K562 (cell line): Measurements from ENCODE around the gene IRX5. TPM values are rescaled to one million over a fixed set of nuclear protein-coding genes. Genes with fewer than 3 reads are reported as not detected.
A peak's percentile ranks its signal among the peaks of the same experiment; 100 is the strongest.

Experiments
- ELF1 ChIP-seq: fragments of 200-800 bp; sonication (Bioruptor generic); IDR thresholded peaks from 2 replicates; pipeline ENCODE4 v1.6.1; 2016; ENCODE audit warnings: missing genetic modification characterization, missing compliant biosample characterization
- HNRNPK ChIP-seq: fragments of 200-400 bp; formaldehyde crosslinking; IDR thresholded peaks from one replicate; pipeline ENCODE4 v1.6.1; 2018; ENCODE audit warnings: mild to moderate bottlenecking, low read depth, low read length; ENCODE audit not compliant: poor library complexity, severe bottlenecking
- NEUROD1 ChIP-seq: fragments of 150-350 bp; IDR thresholded peaks from 2 replicates; pipeline ENCODE4 v1.6.1; 2014; ENCODE audit warnings: borderline replicate concordance, low read length, low read depth; ENCODE audit not compliant: partially characterized antibody
- NR1H2 ChIP-seq: sonication (generic); formaldehyde crosslinking; IDR thresholded peaks from 2 replicates; pipeline ENCODE4 v1.4.0; 2020; ENCODE audit warnings: mild to moderate bottlenecking, missing genetic modification reagents
- NR2F6 ChIP-seq: fragments of 450-650 bp; formaldehyde crosslinking; IDR thresholded peaks from 2 replicates; pipeline ENCODE4 v1.4.0; 2020; ENCODE audit warnings: mild to moderate bottlenecking
- PCBP1 ChIP-seq: fragments of 200-400 bp; formaldehyde crosslinking; IDR thresholded peaks from 2 replicates; pipeline ENCODE4 v1.6.1; 2018; ENCODE audit warnings: mild to moderate bottlenecking, low read depth, low read length; ENCODE audit not compliant: poor library complexity, severe bottlenecking
- PHF8 ChIP-seq: fragments of 200-600 bp; sonication (generic); IDR thresholded peaks from 2 replicates; pipeline ENCODE4 v1.6.1; 2012; ENCODE audit warnings: mixed run types, mild to moderate bottlenecking, inconsistent platforms, low read length, moderate library complexity, borderline replicate concordance
- POLR2G ChIP-seq: fragments of 200-400 bp; formaldehyde crosslinking; IDR thresholded peaks from 2 replicates; pipeline ENCODE4 v1.6.1; 2017; ENCODE audit warnings: low read depth, mild to moderate bottlenecking, antibody characterized with exemption, low read length, moderate library complexity
- RB1 ChIP-seq: fragments of 450-650 bp; IDR thresholded peaks from 2 replicates; pipeline ENCODE4 v1.6.1; 2017; ENCODE audit warnings: low read depth, mild to moderate bottlenecking
- ZNF384 ChIP-seq: IDR thresholded peaks from 2 replicates; pipeline ENCODE4 v1.6.1; 2012; ENCODE audit warnings: low read depth, low read length, improper control_type of control experiment
- polyA plus RNA-seq, 8 experiments: library from polyadenylated mRNA; depleted of rRNA in 4 of 8; stranded (reverse) in 5 of 8; unstranded in 3 of 8; fragments of >200 nt; fragmentation: Nextera tagmentation in 2 of 8; fragmentation: Illumina TruSeq in 1 of 8; extraction: Ambion mirVana in 2 of 8; extraction: Trizol in 1 of 8; gene quantifications; 2 replicates each; pipeline versions ENCODE4 v1.2.1 to v1.2.3, GENCODE V29; 2011 to 2014; ENCODE audit warnings: inconsistent platforms in 1 of 8, missing spikeins in 1 of 8
- total RNA-seq, 7 experiments: library from RNA; depleted of rRNA in 6 of 7; stranded (reverse); fragments of >200 nt in 6 of 7; fragmentation: Illumina TruSeq in 2 of 7; extraction: Trizol in 2 of 7; gene quantifications; 2 replicates each; pipeline versions ENCODE4 v1.2.1 to v1.2.3, GENCODE V29; 2011 to 2021; ENCODE audit warnings: low replicate concordance in 1 of 7
- TF ChIP-seq, protein P1 (sequence below): fragments of 450-650 bp; IDR thresholded peaks from 2 replicates; pipeline ENCODE4 v1.6.1; 2018; ENCODE audit not compliant: partially characterized antibody
- TF ChIP-seq, protein P2 (sequence below): fragments of 250-450 bp; sonication (Bioruptor Pico); IDR thresholded peaks from 2 replicates; pipeline ENCODE4 v1.5.0; 2021; ENCODE audit warnings: mild to moderate bottlenecking, moderate library complexity
- TF ChIP-seq, protein P3 (sequence below), 2 experiments: fragments of 200-800 bp in 1 of 2; sonication (Bioruptor generic) in 1 of 2; sonication (generic) in 1 of 2; formaldehyde crosslinking in 1 of 2; IDR thresholded peaks in 1 of 2; conservative IDR thresholded peaks in 1 of 2; 2 replicates each; pipeline versions ENCODE4 v1.5.0 to v1.6.1; 2016 to 2020; ENCODE audit warnings: missing compliant biosample characterization in 1 of 2, missing genetic modification characterization in 1 of 2, missing genetic modification reagents in 1 of 2
- TF ChIP-seq, protein P4 (sequence below), 2 experiments: IDR thresholded peaks; 2 replicates each; pipeline ENCODE4 v1.6.1; 2011; ENCODE audit warnings: borderline replicate concordance in 1 of 2, control low read depth in 1 of 2, low read depth in 1 of 2, low read length in 1 of 2, mild to moderate bottlenecking in 1 of 2, mixed read lengths in 1 of 2, moderate library complexity in 1 of 2; ENCODE audit not compliant: insufficient read depth in 1 of 2, insufficient read length in 1 of 2, poor library complexity in 1 of 2, severe bottlenecking in 1 of 2; ENCODE audit errors: extremely low read depth in 1 of 2
- TF ChIP-seq, protein P5 (sequence below): IDR thresholded peaks from 2 replicates; pipeline ENCODE4 v1.6.1; 2016; ENCODE audit warnings: missing genetic modification characterization, missing compliant biosample characterization

The IRX5 gene
- total and polyA plus RNA-seq, 9 of the 15 experiments (the other 6 are each of a cell fraction or from before 2014, with no cell fraction given), result 0.20 to 4.2 (median 0.94) TPM

DNA sequence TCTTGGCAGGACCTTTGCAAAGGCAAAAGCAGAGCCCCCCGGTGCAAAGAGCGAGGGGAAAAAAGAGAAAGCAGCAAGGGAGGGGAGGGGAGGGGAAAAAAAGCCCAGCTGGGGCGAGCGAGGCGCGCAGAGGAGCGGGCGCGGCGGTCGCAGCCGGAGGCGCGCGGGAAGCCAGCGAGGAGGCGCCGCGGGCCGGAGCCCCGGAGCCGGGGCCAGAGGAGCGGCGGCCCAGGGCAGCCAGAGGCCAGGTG is 129 bp downstream of the IRX5 start (continued):
- TF ChIP-seq, protein P1, sequence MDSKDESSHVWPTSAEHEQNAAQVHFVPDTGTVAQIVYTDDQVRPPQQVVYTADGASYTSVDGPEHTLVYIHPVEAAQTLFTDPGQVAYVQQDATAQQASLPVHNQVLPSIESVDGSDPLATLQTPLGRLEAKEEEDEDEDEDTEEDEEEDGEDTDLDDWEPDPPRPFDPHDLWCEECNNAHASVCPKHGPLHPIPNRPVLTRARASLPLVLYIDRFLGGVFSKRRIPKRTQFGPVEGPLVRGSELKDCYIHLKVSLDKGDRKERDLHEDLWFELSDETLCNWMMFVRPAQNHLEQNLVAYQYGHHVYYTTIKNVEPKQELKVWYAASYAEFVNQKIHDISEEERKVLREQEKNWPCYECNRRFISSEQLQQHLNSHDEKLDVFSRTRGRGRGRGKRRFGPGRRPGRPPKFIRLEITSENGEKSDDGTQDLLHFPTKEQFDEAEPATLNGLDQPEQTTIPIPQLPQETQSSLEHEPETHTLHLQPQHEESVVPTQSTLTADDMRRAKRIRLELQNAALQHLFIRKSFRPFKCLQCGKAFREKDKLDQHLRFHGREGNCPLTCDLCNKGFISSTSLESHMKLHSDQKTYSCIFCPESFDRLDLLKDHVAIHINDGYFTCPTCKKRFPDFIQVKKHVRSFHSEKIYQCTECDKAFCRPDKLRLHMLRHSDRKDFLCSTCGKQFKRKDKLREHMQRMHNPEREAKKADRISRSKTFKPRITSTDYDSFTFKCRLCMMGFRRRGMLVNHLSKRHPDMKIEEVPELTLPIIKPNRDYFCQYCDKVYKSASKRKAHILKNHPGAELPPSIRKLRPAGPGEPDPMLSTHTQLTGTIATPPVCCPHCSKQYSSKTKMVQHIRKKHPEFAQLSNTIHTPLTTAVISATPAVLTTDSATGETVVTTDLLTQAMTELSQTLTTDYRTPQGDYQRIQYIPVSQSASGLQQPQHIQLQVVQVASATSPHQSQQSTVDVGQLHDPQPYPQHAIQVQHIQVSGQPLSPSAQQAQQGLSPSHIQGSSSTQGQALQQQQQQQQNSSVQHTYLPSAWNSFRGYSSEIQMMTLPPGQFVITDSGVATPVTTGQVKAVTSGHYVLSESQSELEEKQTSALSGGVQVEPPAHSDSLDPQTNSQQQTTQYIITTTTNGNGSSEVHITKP, result no peak
- TF ChIP-seq RB1 (0 out of 2 replicates have a peak, but pooled peaks have one; percentile 31), NR2F6 (CRISPR knock-in tag) (no peak), PHF8 (peak; percentile 54; the same call in 1 of the 2 replicates), HNRNPK (peak; percentile 17), ZNF384 (no peak), NR1H2 (CRISPR knock-in tag) (no peak), POLR2G (peak; percentile 59; the same call in 1 of the 2 replicates), PCBP1 (no peak), NEUROD1 (no peak), ELF1 (tag) (0 out of 2 replicates have a peak, but pooled peaks have one; percentile 40)
- TF ChIP-seq, protein P2, sequence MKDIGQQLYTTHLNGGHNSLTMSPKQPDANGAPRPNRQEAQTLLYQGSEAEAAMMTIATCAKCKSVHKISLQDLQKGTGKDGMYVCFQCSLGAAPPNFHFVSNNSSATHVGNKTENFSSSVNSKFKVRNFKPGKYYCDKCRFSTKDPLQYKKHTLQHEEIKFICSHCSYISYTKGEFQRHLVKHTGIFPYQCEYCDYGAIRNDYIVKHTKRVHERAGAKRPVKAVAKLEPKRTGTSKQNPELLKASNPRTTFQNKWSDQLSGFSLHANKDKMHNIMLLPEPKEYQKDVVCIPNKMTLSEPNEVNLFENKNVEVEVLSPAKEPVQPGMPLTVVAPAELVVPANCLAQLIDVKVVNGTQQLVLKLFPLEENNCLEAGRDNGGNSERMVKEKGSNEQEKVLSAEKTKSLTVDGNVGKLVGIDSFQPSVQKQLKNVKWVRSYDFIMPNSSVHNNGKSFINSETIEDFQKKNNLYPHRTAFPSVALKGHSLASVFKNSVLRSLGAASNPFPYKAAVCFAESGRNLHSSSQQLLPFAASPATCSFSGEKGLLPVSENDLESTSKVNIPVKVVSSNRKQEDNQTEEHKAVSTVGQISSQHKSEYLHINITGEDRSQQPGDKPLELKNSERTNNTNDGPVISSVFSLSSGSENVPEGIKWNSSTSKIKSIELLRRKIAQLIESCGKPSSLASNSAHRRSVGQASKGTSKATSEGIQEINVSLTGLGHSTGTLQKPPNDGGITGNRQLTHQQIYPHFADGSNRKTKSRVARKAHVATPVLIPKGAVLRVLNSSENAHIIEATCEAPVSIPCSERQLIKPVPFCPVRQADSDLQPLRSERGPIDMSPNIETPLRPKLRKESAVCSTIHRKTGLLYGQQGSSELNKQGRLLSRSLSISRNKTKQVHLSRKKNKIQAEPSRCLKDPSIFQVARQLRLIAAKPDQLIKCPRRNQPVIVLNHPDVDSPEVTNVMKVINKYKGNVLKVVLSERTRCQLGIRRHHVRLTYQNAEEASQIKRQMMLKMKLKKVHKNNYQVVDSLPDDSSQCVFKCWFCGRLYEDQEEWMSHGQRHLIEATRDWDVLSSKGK (CRISPR knock-in tag), result no peak
- TF ChIP-seq, protein P3, sequence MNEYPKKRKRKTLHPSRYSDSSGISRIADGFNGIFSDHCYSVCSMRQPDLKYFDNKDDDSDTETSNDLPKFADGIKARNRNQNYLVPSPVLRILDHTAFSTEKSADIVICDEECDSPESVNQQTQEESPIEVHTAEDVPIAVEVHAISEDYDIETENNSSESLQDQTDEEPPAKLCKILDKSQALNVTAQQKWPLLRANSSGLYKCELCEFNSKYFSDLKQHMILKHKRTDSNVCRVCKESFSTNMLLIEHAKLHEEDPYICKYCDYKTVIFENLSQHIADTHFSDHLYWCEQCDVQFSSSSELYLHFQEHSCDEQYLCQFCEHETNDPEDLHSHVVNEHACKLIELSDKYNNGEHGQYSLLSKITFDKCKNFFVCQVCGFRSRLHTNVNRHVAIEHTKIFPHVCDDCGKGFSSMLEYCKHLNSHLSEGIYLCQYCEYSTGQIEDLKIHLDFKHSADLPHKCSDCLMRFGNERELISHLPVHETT (CRISPR knock-in tag; conservative IDR thresholded peaks at IDR 0.05 in 1 of 2, IDR thresholded peaks at IDR 0.05 in 1 of 2), result 0 out of 4 replicates have a peak, but pooled peaks of 1 of the 2 experiments have one; percentile 44
- TF ChIP-seq, protein P4, sequence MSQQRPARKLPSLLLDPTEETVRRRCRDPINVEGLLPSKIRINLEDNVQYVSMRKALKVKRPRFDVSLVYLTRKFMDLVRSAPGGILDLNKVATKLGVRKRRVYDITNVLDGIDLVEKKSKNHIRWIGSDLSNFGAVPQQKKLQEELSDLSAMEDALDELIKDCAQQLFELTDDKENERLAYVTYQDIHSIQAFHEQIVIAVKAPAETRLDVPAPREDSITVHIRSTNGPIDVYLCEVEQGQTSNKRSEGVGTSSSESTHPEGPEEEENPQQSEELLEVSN (IDR thresholded peaks at IDR 0.05; ENCODE audit: borderline replicate concordance in 1 of 2, extremely low read depth in 1 of 2, insufficient read depth in 1 of 2, insufficient read length in 1 of 2, low read depth in 1 of 2, low read length in 1 of 2, poor library complexity in 1 of 2, severe bottlenecking in 1 of 2), result peak in 1 of 2 experiments; percentile 49
- TF ChIP-seq, protein P5, sequence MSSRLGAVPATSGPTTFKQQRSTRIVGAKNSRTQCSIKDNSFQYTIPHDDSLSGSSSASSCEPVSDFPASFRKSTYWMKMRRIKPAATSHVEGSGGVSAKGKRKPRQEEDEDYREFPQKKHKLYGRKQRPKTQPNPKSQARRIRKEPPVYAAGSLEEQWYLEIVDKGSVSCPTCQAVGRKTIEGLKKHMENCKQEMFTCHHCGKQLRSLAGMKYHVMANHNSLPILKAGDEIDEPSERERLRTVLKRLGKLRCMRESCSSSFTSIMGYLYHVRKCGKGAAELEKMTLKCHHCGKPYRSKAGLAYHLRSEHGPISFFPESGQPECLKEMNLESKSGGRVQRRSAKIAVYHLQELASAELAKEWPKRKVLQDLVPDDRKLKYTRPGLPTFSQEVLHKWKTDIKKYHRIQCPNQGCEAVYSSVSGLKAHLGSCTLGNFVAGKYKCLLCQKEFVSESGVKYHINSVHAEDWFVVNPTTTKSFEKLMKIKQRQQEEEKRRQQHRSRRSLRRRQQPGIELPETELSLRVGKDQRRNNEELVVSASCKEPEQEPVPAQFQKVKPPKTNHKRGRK (tag), result 0 out of 2 replicates have a peak, but pooled peaks have one; percentile 25
